GM20000 (cell line): ENCODE measurements around the gene GASK1A.

Experiments
- DNase-seq: peaks from one replicate; pipeline ENCODE4 v3.0.0; 2012; ENCODE audit warnings: low spot score
- TF ChIP-seq, protein P1 (sequence below): IDR thresholded peaks from 2 replicates; pipeline ENCODE4 v1.5.1; 2012; ENCODE audit warnings: mild to moderate bottlenecking, control low read depth; ENCODE audit errors: extremely low read depth, missing control alignments

The GASK1A gene

GRCh38 chr3:42996633-42997075 lies 17.5 kb downstream of the GASK1A start:
- TF ChIP-seq, protein P1, sequence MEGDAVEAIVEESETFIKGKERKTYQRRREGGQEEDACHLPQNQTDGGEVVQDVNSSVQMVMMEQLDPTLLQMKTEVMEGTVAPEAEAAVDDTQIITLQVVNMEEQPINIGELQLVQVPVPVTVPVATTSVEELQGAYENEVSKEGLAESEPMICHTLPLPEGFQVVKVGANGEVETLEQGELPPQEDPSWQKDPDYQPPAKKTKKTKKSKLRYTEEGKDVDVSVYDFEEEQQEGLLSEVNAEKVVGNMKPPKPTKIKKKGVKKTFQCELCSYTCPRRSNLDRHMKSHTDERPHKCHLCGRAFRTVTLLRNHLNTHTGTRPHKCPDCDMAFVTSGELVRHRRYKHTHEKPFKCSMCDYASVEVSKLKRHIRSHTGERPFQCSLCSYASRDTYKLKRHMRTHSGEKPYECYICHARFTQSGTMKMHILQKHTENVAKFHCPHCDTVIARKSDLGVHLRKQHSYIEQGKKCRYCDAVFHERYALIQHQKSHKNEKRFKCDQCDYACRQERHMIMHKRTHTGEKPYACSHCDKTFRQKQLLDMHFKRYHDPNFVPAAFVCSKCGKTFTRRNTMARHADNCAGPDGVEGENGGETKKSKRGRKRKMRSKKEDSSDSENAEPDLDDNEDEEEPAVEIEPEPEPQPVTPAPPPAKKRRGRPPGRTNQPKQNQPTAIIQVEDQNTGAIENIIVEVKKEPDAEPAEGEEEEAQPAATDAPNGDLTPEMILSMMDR = no peak
- no peak for DNase-seq

DNA sequence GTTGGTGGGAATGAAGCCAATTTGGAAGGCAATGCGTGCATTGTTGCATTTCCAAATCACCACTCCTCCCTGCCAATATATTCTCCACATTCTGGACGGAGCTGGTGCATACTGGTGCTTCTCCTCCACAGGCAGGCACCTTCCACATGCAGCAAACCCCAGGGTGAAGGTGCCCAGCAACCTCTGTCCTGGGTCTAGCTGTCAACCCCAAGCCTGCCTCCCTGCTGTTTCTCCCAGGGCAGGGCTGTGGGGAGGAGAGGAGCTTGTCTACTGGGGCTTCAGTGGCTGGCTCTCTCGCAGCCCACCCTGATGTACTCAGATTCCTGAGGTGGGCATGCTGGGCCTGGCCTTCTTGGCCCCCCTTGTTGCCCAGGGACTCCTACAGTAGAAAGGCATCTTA lies 20.1 kb downstream of the GASK1A start:
- TF ChIP-seq, protein P1 = no peak
- DNase-seq = no peak

- TF ChIP-seq, protein P1 = no peak
- DNase-seq = no peak
Measured at GRCh38 chr3:42999632-43000031, 20.5 kb downstream of the GASK1A start.

GRCh38 chr3:43000387-43000786 lies 21.3 kb downstream of the GASK1A start:
- TF ChIP-seq, protein P1 = no peak
- no peak for DNase-seq

DNA sequence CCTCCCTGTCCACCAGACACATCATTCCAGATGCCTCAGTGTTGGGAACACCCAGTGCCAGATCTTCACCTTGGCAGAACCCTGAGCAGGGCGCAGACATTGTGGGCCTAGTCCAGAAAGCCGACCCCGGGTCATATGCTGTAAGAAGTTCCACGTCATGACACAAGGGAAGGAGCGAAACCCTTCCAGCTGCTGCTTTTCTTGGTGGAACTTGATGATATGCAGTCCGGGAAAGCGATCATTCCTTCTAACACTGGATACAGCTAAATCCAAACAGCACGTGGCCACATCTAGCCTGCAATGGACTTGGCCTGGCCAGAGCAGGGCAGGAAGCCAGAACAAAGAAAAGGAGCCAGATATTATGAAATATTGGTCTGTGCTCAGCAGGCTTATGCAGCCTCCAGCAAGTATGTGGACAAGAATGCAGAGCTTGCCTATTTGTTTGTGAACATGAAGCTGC lies 22.0 kb downstream of the GASK1A start:
- no peak for DNase-seq
- TF ChIP-seq, protein P1 = no peak

DNA sequence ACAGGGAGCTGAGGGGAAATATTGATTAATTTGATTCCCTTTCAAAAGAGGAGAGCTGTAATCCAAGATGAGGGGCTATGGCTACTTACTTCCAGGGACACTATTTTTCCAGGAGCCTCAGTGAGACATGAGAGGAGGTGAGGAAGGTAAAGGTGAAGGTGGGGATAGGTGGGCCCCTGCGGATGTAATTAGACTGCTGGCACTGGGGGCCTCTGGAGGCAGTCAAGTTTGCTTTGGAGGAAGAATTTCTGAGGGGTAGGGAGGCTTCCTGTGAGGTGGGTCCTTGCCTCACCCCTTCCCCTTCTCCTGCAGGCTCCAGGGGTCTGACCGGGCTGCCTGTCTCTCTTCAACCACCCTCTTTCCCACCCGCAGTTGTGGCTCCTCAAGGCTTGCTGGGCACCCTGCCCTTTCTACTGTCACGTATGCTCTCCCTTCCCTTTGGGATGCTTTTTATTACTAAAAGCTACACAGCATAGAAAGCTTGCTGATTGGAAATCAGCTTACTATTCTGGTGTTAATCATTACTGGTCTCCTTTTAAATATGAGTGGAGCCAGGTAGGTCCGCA lies 22.5 kb downstream of the GASK1A start:
- TF ChIP-seq, protein P1 = no peak
- no peak for DNase-seq

DNA sequence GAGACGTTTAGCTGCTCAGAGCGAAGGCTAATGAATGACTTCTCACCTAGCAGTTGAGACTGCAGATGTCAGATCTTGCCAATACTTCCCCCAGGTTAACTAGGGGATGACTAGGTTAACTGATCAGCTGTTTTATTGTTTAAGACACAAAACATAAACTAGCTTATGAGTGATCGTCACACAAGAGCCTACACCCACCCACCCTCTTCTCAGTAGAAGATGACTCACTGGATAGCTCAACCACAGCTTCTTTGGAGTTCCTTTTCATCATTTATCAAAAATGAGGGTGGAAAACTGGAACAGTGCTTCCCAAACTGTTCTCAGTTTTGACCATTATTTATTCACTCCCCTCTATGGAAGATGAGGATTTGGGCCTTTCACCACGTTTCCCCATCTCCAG lies 25.2 kb downstream of the GASK1A start:
- TF ChIP-seq, protein P1 = no peak

More for the DNA sequence above, 25.2 kb downstream of the GASK1A start:
- DNase-seq = no peak
